ENCODE measurements around the gene CCPG1. TPM values are rescaled to one million over a fixed set of nuclear protein-coding genes. Genes with fewer than 3 reads are reported as not detected.
"Not testable (repeated sequence)": the region's sequence is repeated elsewhere in the genome, so short reads cannot be mapped to it uniquely, and the experiment has no call there.

The CCPG1 gene
- total RNA-seq (12.7 TPM), polyA plus RNA-seq (28.9 TPM)
- long read RNA-seq, donor 1 = 0 reads
- long read RNA-seq, donor 2 = 0 reads
- long read RNA-seq, donor 3, full-length matches to known transcripts = 3 of 3 reads
- long read RNA-seq, donor 3, partial matches to known transcripts = 0 of 3 reads
- long read RNA-seq, donor 3, other reads (novel, unspliced or antisense) = 0 of 3 reads
- long read RNA-seq, donor 4, full-length matches to known transcripts = 3 of 3 reads
- long read RNA-seq, donor 4, partial matches to known transcripts = 0 of 3 reads
- long read RNA-seq, donor 4, other reads (novel, unspliced or antisense) = 0 of 3 reads
- long read RNA-seq, donor 5, full-length matches to known transcripts = 14 of 38 reads
- long read RNA-seq, donor 5, partial matches to known transcripts = 16 of 38 reads
- long read RNA-seq, donor 5, other reads (novel, unspliced or antisense) = 8 of 38 reads
- long read RNA-seq, donor 6, full-length matches to known transcripts = 4 of 4 reads
- long read RNA-seq, donor 6, partial matches to known transcripts = 0 of 4 reads
- long read RNA-seq, donor 6, other reads (novel, unspliced or antisense) = 0 of 4 reads
- long read RNA-seq, donor 7, full-length matches to known transcripts = 7 of 27 reads
- long read RNA-seq, donor 7, partial matches to known transcripts = 20 of 27 reads
- long read RNA-seq, donor 7, other reads (novel, unspliced or antisense) = 0 of 27 reads
- long read RNA-seq, donor 8, full-length matches to known transcripts = 2 of 12 reads
- long read RNA-seq, donor 8, partial matches to known transcripts = 10 of 12 reads
- long read RNA-seq, donor 8, other reads (novel, unspliced or antisense) = 0 of 12 reads
- long read RNA-seq, donor 9, full-length matches to known transcripts = 1 of 21 reads
- long read RNA-seq, donor 9, partial matches to known transcripts = 20 of 21 reads
- long read RNA-seq, donor 9, other reads (novel, unspliced or antisense) = 0 of 21 reads
- long read RNA-seq, donor 10, full-length matches to known transcripts = 10 of 10 reads
- long read RNA-seq, donor 10, partial matches to known transcripts = 0 of 10 reads
- long read RNA-seq, donor 10, other reads (novel, unspliced or antisense) = 0 of 10 reads

- Histone ChIP-seq H3K27me3 (ENCODE audit: control insufficient read depth in 2 of 2, insufficient read depth in 1 of 2, low read length in 1 of 2) (no peaks in the 10 kb centered on the region), H3K4me1 (ENCODE audit: control insufficient read depth in 2 of 2, insufficient read depth in 2 of 2, low read length in 2 of 2) (peaks cover 0 to 9% of the 10 kb centered on the region in 2 donors), H3K9me3 (ENCODE audit: control insufficient read depth in 2 of 2, insufficient read depth in 1 of 2, low read length in 1 of 2) (no peaks in the 10 kb centered on the region), H3K27ac (ENCODE audit: low read depth in 1 of 2, low read length in 1 of 2) (peak within 1 kb of the TSS; percentile 82 to 87), H3K4me3 (ENCODE audit: low read length in 2 of 2) (peak within 1 kb of the TSS; percentile 72 to 82), H3K36me3 (ENCODE audit: control insufficient read depth in 2 of 2, insufficient read depth in 2 of 2, low read length in 1 of 2) (no peaks in the 10 kb centered on the region)
- under 1% methylated on average over 70 of the region's 70 CpGs for WGBS
- peak; percentile 55 to 91 (median 77) for DNase-seq (ENCODE audit: low read depth in 6 of 9, low spot score in 9 of 9)
Measured at GRCh38 chr15:55408012-55408928, at the start of gene CCPG1, which contains the start of gene PIERCE2. CCPG1 (minus strand) TSS chr15:55408359; CDS start chr15:55389424, 18,935 bp downstream. PIERCE2 (plus strand) TSS chr15:55408495; CDS start chr15:55408769, 274 bp downstream.

GRCh38 chr15:55457401-55458022, 49.4 kb upstream of the CCPG1 start:
- H3K27ac ChIP-seq (ENCODE audit: low read depth in 1 of 2, low read length in 1 of 2) = no peak overlapping the region
- H3K9me3 ChIP-seq (ENCODE audit: control insufficient read depth in 2 of 2, insufficient read depth in 1 of 2, low read length in 1 of 2) = no peaks in the 10 kb centered on the region
- H3K4me3 ChIP-seq (ENCODE audit: low read length in 2 of 2) = no peak overlapping the region
- H3K36me3 ChIP-seq (ENCODE audit: control insufficient read depth in 2 of 2, insufficient read depth in 2 of 2, low read length in 1 of 2) = no peaks in the 10 kb centered on the region
- DNase-seq (ENCODE audit: low read depth in 6 of 9, low spot score in 9 of 9) = no peak
- no peaks in the 10 kb centered on the region for H3K4me1 ChIP-seq (ENCODE audit: control insufficient read depth in 2 of 2, insufficient read depth in 2 of 2, low read length in 2 of 2)
- WGBS = 97% methylated on average over 5 of the region's 5 CpGs
- H3K27me3 ChIP-seq (ENCODE audit: control insufficient read depth in 2 of 2, insufficient read depth in 1 of 2, low read length in 1 of 2) = no peaks in the 10 kb centered on the region

GRCh38 chr15:55447030-55447394, 38.9 kb upstream of the CCPG1 start:
- not testable (repeated sequence) for H3K4me1 ChIP-seq (ENCODE audit: control insufficient read depth in 2 of 2, insufficient read depth in 2 of 2, low read length in 2 of 2); H3K4me3 ChIP-seq (ENCODE audit: low read length in 2 of 2); H3K36me3 ChIP-seq (ENCODE audit: control insufficient read depth in 2 of 2, insufficient read depth in 2 of 2, low read length in 1 of 2); H3K27me3 ChIP-seq (ENCODE audit: control insufficient read depth in 2 of 2, insufficient read depth in 1 of 2, low read length in 1 of 2); DNase-seq (ENCODE audit: low read depth in 6 of 9, low spot score in 9 of 9); H3K27ac ChIP-seq (ENCODE audit: low read depth in 1 of 2, low read length in 1 of 2)
- H3K9me3 ChIP-seq (ENCODE audit: control insufficient read depth in 2 of 2, insufficient read depth in 1 of 2, low read length in 1 of 2) = peaks cover 0 to 17% of the 10 kb centered on the region in 2 donors
- WGBS = 99% methylated on average over 19 of the region's 19 CpGs

GRCh38 chr15:55446379-55447029, 38.3 kb upstream of the CCPG1 start:
- not testable (repeated sequence) for DNase-seq (ENCODE audit: low read depth in 6 of 9, low spot score in 9 of 9); H3K27me3 ChIP-seq (ENCODE audit: control insufficient read depth in 2 of 2, insufficient read depth in 1 of 2, low read length in 1 of 2); H3K4me1 ChIP-seq (ENCODE audit: control insufficient read depth in 2 of 2, insufficient read depth in 2 of 2, low read length in 2 of 2); H3K27ac ChIP-seq (ENCODE audit: low read depth in 1 of 2, low read length in 1 of 2); H3K36me3 ChIP-seq (ENCODE audit: control insufficient read depth in 2 of 2, insufficient read depth in 2 of 2, low read length in 1 of 2); H3K4me3 ChIP-seq (ENCODE audit: low read length in 2 of 2)
- peaks cover 0 to 17% of the 10 kb centered on the region in 2 donors for H3K9me3 ChIP-seq (ENCODE audit: control insufficient read depth in 2 of 2, insufficient read depth in 1 of 2, low read length in 1 of 2)
- WGBS = 99% methylated on average over 41 of the region's 41 CpGs

- H3K4me3 ChIP-seq (ENCODE audit: low read length in 2 of 2); H3K36me3 ChIP-seq (ENCODE audit: control insufficient read depth in 2 of 2, insufficient read depth in 2 of 2, low read length in 1 of 2); H3K4me1 ChIP-seq (ENCODE audit: control insufficient read depth in 2 of 2, insufficient read depth in 2 of 2, low read length in 2 of 2); H3K27me3 ChIP-seq (ENCODE audit: control insufficient read depth in 2 of 2, insufficient read depth in 1 of 2, low read length in 1 of 2); H3K27ac ChIP-seq (ENCODE audit: low read depth in 1 of 2, low read length in 1 of 2); DNase-seq (ENCODE audit: low read depth in 6 of 9, low spot score in 9 of 9): not testable (repeated sequence)
- WGBS = 93% methylated on average over 27 of the region's 27 CpGs
- peaks cover 0 to 17% of the 10 kb centered on the region in 2 donors for H3K9me3 ChIP-seq (ENCODE audit: control insufficient read depth in 2 of 2, insufficient read depth in 1 of 2, low read length in 1 of 2)
Measured at GRCh38 chr15:55445936-55446335, 37.8 kb upstream of the CCPG1 start.

GRCh38 chr15:55443141-55443540, 35.0 kb upstream of the CCPG1 start:
- H3K36me3 ChIP-seq (ENCODE audit: control insufficient read depth in 2 of 2, insufficient read depth in 2 of 2, low read length in 1 of 2); DNase-seq (ENCODE audit: low read depth in 6 of 9, low spot score in 9 of 9); H3K27ac ChIP-seq (ENCODE audit: low read depth in 1 of 2, low read length in 1 of 2); H3K27me3 ChIP-seq (ENCODE audit: control insufficient read depth in 2 of 2, insufficient read depth in 1 of 2, low read length in 1 of 2); H3K4me1 ChIP-seq (ENCODE audit: control insufficient read depth in 2 of 2, insufficient read depth in 2 of 2, low read length in 2 of 2); H3K4me3 ChIP-seq (ENCODE audit: low read length in 2 of 2): not testable (repeated sequence)
- H3K9me3 ChIP-seq (ENCODE audit: control insufficient read depth in 2 of 2, insufficient read depth in 1 of 2, low read length in 1 of 2) = peaks cover 0 to 17% of the 10 kb centered on the region in 2 donors
- WGBS = 97% methylated on average over 15 of the region's 15 CpGs

GRCh38 chr15:55434989-55435825, 27.0 kb upstream of the CCPG1 start:
- Histone ChIP-seq H3K27ac (ENCODE audit: low read depth in 1 of 2, low read length in 1 of 2) (no peak overlapping the region), H3K9me3 (ENCODE audit: control insufficient read depth in 2 of 2, insufficient read depth in 1 of 2, low read length in 1 of 2) (no peaks in the 10 kb centered on the region), H3K36me3 (ENCODE audit: control insufficient read depth in 2 of 2, insufficient read depth in 2 of 2, low read length in 1 of 2) (no peaks in the 10 kb centered on the region), H3K4me1 (ENCODE audit: control insufficient read depth in 2 of 2, insufficient read depth in 2 of 2, low read length in 2 of 2) (no peaks in the 10 kb centered on the region), H3K4me3 (ENCODE audit: low read length in 2 of 2) (no peak overlapping the region), H3K27me3 (ENCODE audit: control insufficient read depth in 2 of 2, insufficient read depth in 1 of 2, low read length in 1 of 2) (no peaks in the 10 kb centered on the region)
- DNase-seq (ENCODE audit: low read depth in 6 of 9, low spot score in 9 of 9) = peak in 8 of 9 donors; percentile 0 to 60 (median 25)
- 44% methylated on average over 6 of the region's 6 CpGs for WGBS
